ENCODE data around the gene ANKRD40CL.
"Not testable (repeated sequence)": the region's sequence is repeated elsewhere in the genome, so short reads cannot be mapped to it uniquely, and the experiment has no call there.

ANKRD40CL gene

GRCh38 chr17:50731575-50732460 is 35.5 kb downstream of the ANKRD40CL start:
- Histone ChIP-seq H3K4me1 (ENCODE audit: control insufficient read depth, insufficient read depth, low read length) (no peaks in the 10 kb centered on the region), H3K27ac (ENCODE audit: low read length) (no peak overlapping the region), H3K4me3 (ENCODE audit: low read length) (no peak overlapping the region), H3K27me3 (ENCODE audit: control insufficient read depth, insufficient read depth, low read length) (no peaks in the 10 kb centered on the region), H3K9me3 (ENCODE audit: control insufficient read depth, insufficient read depth, low read length) (no peaks in the 10 kb centered on the region), H3K36me3 (ENCODE audit: control insufficient read depth, insufficient read depth, low read length) (no peaks in the 10 kb centered on the region)
- no CpG with 5 or more reads among the region's 7 CpGs for WGBS (ENCODE audit: insufficient coverage, insufficient read length)
- DNase-seq (ENCODE audit: low read depth, low spot score) = no peak

DNA sequence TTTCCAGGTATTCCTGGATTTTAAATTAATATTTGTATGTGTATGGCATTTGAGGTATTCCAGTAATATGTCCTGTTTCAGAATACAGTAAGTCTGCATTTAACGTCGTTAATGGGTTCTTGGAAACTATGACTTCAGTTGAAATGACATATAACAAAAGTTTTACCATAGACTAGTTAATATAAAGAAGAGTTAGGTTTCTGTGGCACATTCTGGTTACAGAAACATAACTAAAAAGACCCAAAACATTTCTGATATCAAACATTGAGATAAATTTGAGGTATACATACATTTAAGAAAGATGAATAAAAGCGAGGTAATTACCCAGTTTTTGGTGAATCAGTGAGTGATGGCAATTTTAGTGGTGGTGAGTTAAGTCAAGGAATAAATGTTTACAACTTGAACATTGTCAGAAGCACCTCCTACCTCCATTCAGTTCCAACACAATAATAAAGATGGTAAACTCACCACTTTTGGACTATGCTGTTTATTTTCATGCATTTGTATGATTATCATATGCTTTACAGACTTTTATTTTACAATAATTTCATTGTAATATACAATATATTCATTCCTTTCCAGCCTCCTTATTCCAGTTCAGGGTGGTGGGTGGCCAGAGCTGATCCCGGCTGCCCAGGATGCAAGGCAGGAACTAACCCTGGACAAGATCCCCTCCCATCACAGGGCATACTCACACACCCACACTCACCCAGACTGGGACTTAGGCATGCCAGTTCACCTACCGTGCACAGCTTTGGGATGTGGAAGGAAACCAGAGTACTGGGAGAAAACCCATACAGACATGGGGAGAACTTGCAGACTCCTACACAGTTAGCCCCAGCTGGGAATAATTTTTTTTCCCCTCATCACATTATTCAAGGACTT is 38.2 kb downstream of the ANKRD40CL start:
- Histone ChIP-seq H3K4me3 (ENCODE audit: low read length) (no peak overlapping the region), H3K36me3 (ENCODE audit: control insufficient read depth, insufficient read depth, low read length) (no peaks in the 10 kb centered on the region), H3K9me3 (ENCODE audit: control insufficient read depth, insufficient read depth, low read length) (no peaks in the 10 kb centered on the region), H3K27ac (ENCODE audit: low read length) (no peak overlapping the region), H3K4me1 (ENCODE audit: control insufficient read depth, insufficient read depth, low read length) (no peaks in the 10 kb centered on the region), H3K27me3 (ENCODE audit: control insufficient read depth, insufficient read depth, low read length) (no peaks in the 10 kb centered on the region)
- DNase-seq (ENCODE audit: low read depth, low spot score) = no peak
- WGBS (ENCODE audit: insufficient coverage, insufficient read length) = no CpG with 5 or more reads among the region's 5 CpGs

DNA sequence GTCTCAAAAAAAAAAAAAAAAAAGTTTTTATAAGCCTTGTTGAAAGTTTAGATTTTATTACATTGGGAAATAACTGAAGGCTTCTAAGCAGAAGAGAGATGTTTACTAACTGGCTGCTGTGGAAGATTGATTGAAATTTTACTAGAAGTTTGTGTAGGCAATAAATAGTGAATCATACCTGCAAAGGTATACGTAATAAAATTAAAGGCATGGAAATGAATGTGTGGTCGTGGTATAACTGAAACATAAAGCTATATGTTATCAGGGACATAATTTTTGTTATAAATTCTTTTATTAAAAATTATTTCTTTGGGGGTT is 39.2 kb downstream of the ANKRD40CL start:
- Histone ChIP-seq H3K27me3 (ENCODE audit: control insufficient read depth, insufficient read depth, low read length) (no peaks in the 10 kb centered on the region), H3K4me3 (ENCODE audit: low read length) (no peak overlapping the region), H3K4me1 (ENCODE audit: control insufficient read depth, insufficient read depth, low read length) (no peaks in the 10 kb centered on the region), H3K27ac (ENCODE audit: low read length) (no peak overlapping the region), H3K9me3 (ENCODE audit: control insufficient read depth, insufficient read depth, low read length) (no peaks in the 10 kb centered on the region), H3K36me3 (ENCODE audit: control insufficient read depth, insufficient read depth, low read length) (no peaks in the 10 kb centered on the region)
- DNase-seq (ENCODE audit: low read depth, low spot score) = no peak
- WGBS (ENCODE audit: insufficient coverage, insufficient read length) = no CpG with 5 or more reads among the region's 2 CpGs

GRCh38 chr17:50725769-50726655 is 41.3 kb downstream of the ANKRD40CL start:
- DNase-seq (ENCODE audit: low read depth, low spot score) = no peak
- no peaks in the 10 kb centered on the region for H3K27me3 ChIP-seq (ENCODE audit: control insufficient read depth, insufficient read depth, low read length)
- no peaks in the 10 kb centered on the region for H3K4me1 ChIP-seq (ENCODE audit: control insufficient read depth, insufficient read depth, low read length)
- no peaks in the 10 kb centered on the region for H3K36me3 ChIP-seq (ENCODE audit: control insufficient read depth, insufficient read depth, low read length)
- WGBS (ENCODE audit: insufficient coverage, insufficient read length) = no CpG with 5 or more reads among the region's 12 CpGs
- H3K27ac ChIP-seq (ENCODE audit: low read length) = no peak overlapping the region
- no peaks in the 10 kb centered on the region for H3K9me3 ChIP-seq (ENCODE audit: control insufficient read depth, insufficient read depth, low read length)
- no peak overlapping the region for H3K4me3 ChIP-seq (ENCODE audit: low read length)

DNA sequence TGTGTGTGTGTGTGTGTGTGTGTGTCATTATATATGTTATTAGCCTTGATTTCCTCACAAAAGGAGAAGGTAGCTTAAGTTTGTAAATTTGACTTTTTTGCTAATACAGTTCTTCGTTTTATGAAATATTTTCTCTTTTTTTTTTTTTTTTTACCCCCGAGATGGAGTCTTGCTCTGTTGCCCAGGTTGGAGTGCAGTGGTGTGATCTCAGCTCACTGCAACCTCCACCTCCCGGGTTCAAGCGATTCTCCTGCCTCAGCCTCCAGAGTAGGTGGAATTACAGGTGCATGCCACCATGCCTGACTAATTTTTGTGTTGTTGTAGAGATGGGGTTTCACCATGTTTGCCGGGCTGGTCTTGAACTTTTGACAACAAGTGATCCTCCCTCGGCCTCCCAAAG is 42.7 kb downstream of the ANKRD40CL start:
- H3K36me3 ChIP-seq (ENCODE audit: control insufficient read depth, insufficient read depth, low read length); H3K4me3 ChIP-seq (ENCODE audit: low read length); H3K4me1 ChIP-seq (ENCODE audit: control insufficient read depth, insufficient read depth, low read length): not testable (repeated sequence)

GRCh38 chr17:50722746-50723145 is 44.6 kb downstream of the ANKRD40CL start:
- no peak for DNase-seq (ENCODE audit: low read depth, low spot score)
- no peaks in the 10 kb centered on the region for H3K36me3 ChIP-seq (ENCODE audit: control insufficient read depth, insufficient read depth, low read length)
- no peaks in the 10 kb centered on the region for H3K4me1 ChIP-seq (ENCODE audit: control insufficient read depth, insufficient read depth, low read length)
- WGBS (ENCODE audit: insufficient coverage, insufficient read length) = 100% methylated on average over 1 of the region's 3 CpGs
- H3K9me3 ChIP-seq (ENCODE audit: control insufficient read depth, insufficient read depth, low read length) = no peaks in the 10 kb centered on the region
- H3K4me3 ChIP-seq (ENCODE audit: low read length) = no peak overlapping the region
- H3K27ac ChIP-seq (ENCODE audit: low read length) = no peak overlapping the region
- H3K27me3 ChIP-seq (ENCODE audit: control insufficient read depth, insufficient read depth, low read length) = no peaks in the 10 kb centered on the region

More for the DNA sequence above, 42.7 kb downstream of the ANKRD40CL start:
- no CpG with 5 or more reads among the region's 6 CpGs for WGBS (ENCODE audit: insufficient coverage, insufficient read length)
- H3K27ac ChIP-seq (ENCODE audit: low read length); H3K27me3 ChIP-seq (ENCODE audit: control insufficient read depth, insufficient read depth, low read length); DNase-seq (ENCODE audit: low read depth, low spot score); H3K9me3 ChIP-seq (ENCODE audit: control insufficient read depth, insufficient read depth, low read length): not testable (repeated sequence)

- H3K27ac ChIP-seq (ENCODE audit: low read length) = no peak overlapping the region
- H3K4me3 ChIP-seq (ENCODE audit: low read length) = peak overlapping the region; percentile 97; the same call in 1 of the 2 replicates
- DNase-seq (ENCODE audit: low read depth, low spot score) = no peak
- no peaks in the 10 kb centered on the region for H3K27me3 ChIP-seq (ENCODE audit: control insufficient read depth, insufficient read depth, low read length)
- no CpG with 5 or more reads among the region's 7 CpGs for WGBS (ENCODE audit: insufficient coverage, insufficient read length)
- no peaks in the 10 kb centered on the region for H3K4me1 ChIP-seq (ENCODE audit: control insufficient read depth, insufficient read depth, low read length)
- no peaks in the 10 kb centered on the region for H3K9me3 ChIP-seq (ENCODE audit: control insufficient read depth, insufficient read depth, low read length)
- no peaks in the 10 kb centered on the region for H3K36me3 ChIP-seq (ENCODE audit: control insufficient read depth, insufficient read depth, low read length)
Observed at GRCh38 chr17:50721194-50722010, 45.9 kb downstream of the ANKRD40CL start.

- no peak for DNase-seq (ENCODE audit: low read depth, low spot score)
- H3K4me1 ChIP-seq (ENCODE audit: control insufficient read depth, insufficient read depth, low read length) = no peaks in the 10 kb centered on the region
- H3K9me3 ChIP-seq (ENCODE audit: control insufficient read depth, insufficient read depth, low read length) = no peaks in the 10 kb centered on the region
- H3K27me3 ChIP-seq (ENCODE audit: control insufficient read depth, insufficient read depth, low read length) = no peaks in the 10 kb centered on the region
- peak overlapping the region; percentile 97 for H3K4me3 ChIP-seq (ENCODE audit: low read length)
- no peaks in the 10 kb centered on the region for H3K36me3 ChIP-seq (ENCODE audit: control insufficient read depth, insufficient read depth, low read length)
- no CpG with 5 or more reads among the region's 25 CpGs for WGBS (ENCODE audit: insufficient coverage, insufficient read length)
- H3K27ac ChIP-seq (ENCODE audit: low read length) = no peak overlapping the region
Observed at GRCh38 chr17:50719924-50720794, 47.2 kb downstream of the ANKRD40CL start.
